HepG2 (cell line): Measurements from ENCODE around the gene COX4I1. TPM values are rescaled to one million over a fixed set of nuclear protein-coding genes. Genes with fewer than 3 reads are reported as not detected.

Experiments used
- CREM ChIP-seq, 2 experiments: sonication (generic) in 1 of 2; formaldehyde crosslinking in 1 of 2; IDR thresholded peaks; 2 replicates each; pipeline versions ENCODE4 v1.4.0 to v1.6.1; 2016 to 2020; ENCODE audit warnings: antibody characterized with exemption in 1 of 2, mild to moderate bottlenecking in 1 of 2, missing genetic modification reagents in 1 of 2
- FLYWCH1 ChIP-seq: sonication (generic); formaldehyde crosslinking; IDR thresholded peaks from 2 replicates; pipeline ENCODE4 v1.8.1; 2023; ENCODE audit warnings: mild to moderate bottlenecking, missing genetic modification reagents
- GRHL1 ChIP-seq: sonication (generic); formaldehyde crosslinking; conservative IDR thresholded peaks from 2 replicates; pipeline ENCODE4 v1.8.0; 2022; ENCODE audit warnings: missing genetic modification reagents
- LCORL ChIP-seq, 2 experiments: fragments of 450-650 bp in 1 of 2; sonication (generic) in 1 of 2; formaldehyde crosslinking in 1 of 2; IDR thresholded peaks; 2 replicates each; pipeline versions ENCODE4 v1.5.0 to v1.6.1; 2017 to 2020; ENCODE audit warnings: antibody characterized with exemption in 1 of 2, missing genetic modification reagents in 1 of 2
- NR1H2 ChIP-seq: sonication (generic); formaldehyde crosslinking; IDR thresholded peaks from 2 replicates; pipeline ENCODE4 v1.8.1; 2022; ENCODE audit warnings: low read depth, missing genetic modification reagents, borderline replicate concordance
- PHF20 ChIP-seq: sonication (generic); formaldehyde crosslinking; IDR thresholded peaks from 2 replicates; pipeline ENCODE4 v1.5.0; 2020; ENCODE audit warnings: mild to moderate bottlenecking, missing genetic modification reagents
- RXRA ChIP-seq: sonication (generic); formaldehyde crosslinking; IDR thresholded peaks from 2 replicates; pipeline ENCODE4 v1.5.1; 2020; ENCODE audit warnings: missing genetic modification reagents
- SAFB2 ChIP-seq: sonication (generic); formaldehyde crosslinking; IDR thresholded peaks from 2 replicates; pipeline ENCODE4 v1.5.1; 2020; ENCODE audit warnings: missing genetic modification reagents, low read depth, mild to moderate bottlenecking, borderline replicate concordance
- SALL1 ChIP-seq: sonication (generic); formaldehyde crosslinking; IDR thresholded peaks from 2 replicates; pipeline ENCODE4 v1.8.0; 2022; ENCODE audit warnings: mild to moderate bottlenecking, missing genetic modification reagents
- TCF7 ChIP-seq: sonication (generic); IDR thresholded peaks from 2 replicates; pipeline ENCODE4 v1.6.1; 2016; ENCODE audit warnings: antibody characterized with exemption, low read depth
- THAP7 ChIP-seq: sonication (generic); formaldehyde crosslinking; IDR thresholded peaks from 2 replicates; pipeline ENCODE4 v1.8.1; 2023; ENCODE audit warnings: mild to moderate bottlenecking, missing genetic modification reagents
- THAP9 ChIP-seq: sonication (generic); formaldehyde crosslinking; IDR thresholded peaks from 2 replicates; pipeline ENCODE4; 2020; ENCODE audit warnings: missing genetic modification reagents, mild to moderate bottlenecking, borderline replicate concordance
- ZBTB14 ChIP-seq: sonication (generic); formaldehyde crosslinking; IDR thresholded peaks from 2 replicates; pipeline ENCODE4 v1.4.0; 2020; ENCODE audit warnings: missing genetic modification reagents
- ZMYM2 ChIP-seq: sonication (generic); formaldehyde crosslinking; IDR thresholded peaks from 2 replicates; pipeline ENCODE4 v1.8.0; 2022; ENCODE audit warnings: mild to moderate bottlenecking, missing genetic modification reagents
- ZNF20 ChIP-seq: sonication (generic); formaldehyde crosslinking; IDR thresholded peaks from 2 replicates; pipeline ENCODE4 v1.4.0; 2020; ENCODE audit warnings: mild to moderate bottlenecking, moderate library complexity, missing genetic modification reagents
- ZNF224 ChIP-seq: sonication (generic); formaldehyde crosslinking; IDR thresholded peaks from 2 replicates; pipeline ENCODE4 v1.5.0; 2020; ENCODE audit warnings: mild to moderate bottlenecking, missing genetic modification reagents
- ZNF326 ChIP-seq: sonication (generic); formaldehyde crosslinking; IDR thresholded peaks from 2 replicates; pipeline ENCODE4 v1.4.0; 2020; ENCODE audit warnings: missing genetic modification reagents, borderline replicate concordance
- ZNF598 ChIP-seq: sonication (generic); formaldehyde crosslinking; IDR thresholded peaks from 2 replicates; pipeline ENCODE4 v1.5.1; 2020; ENCODE audit warnings: mild to moderate bottlenecking, missing genetic modification reagents, borderline replicate concordance
- ZNF616 ChIP-seq: sonication (generic); formaldehyde crosslinking; IDR thresholded peaks from 2 replicates; pipeline ENCODE4 v1.5.0; 2020; ENCODE audit warnings: low read depth, mild to moderate bottlenecking, missing genetic modification reagents
- polyA plus RNA-seq, 8 experiments: library from polyadenylated mRNA; depleted of rRNA in 3 of 8; stranded (reverse) in 7 of 8; unstranded in 1 of 8; fragments of >200 nt; fragmentation: Illumina TruSeq in 4 of 8; extraction: Trizol in 4 of 8; gene quantifications; 2 replicates each; pipeline versions ENCODE4 v1.2.1 to v1.2.3, GENCODE V29; 2011 to 2016; ENCODE audit warnings: low read depth in 4 of 8, missing spikeins in 1 of 8, mixed read lengths in 1 of 8; ENCODE audit not compliant: insufficient read depth in 1 of 8
- total RNA-seq, 5 experiments: library from RNA; depleted of rRNA; stranded (reverse); fragments of >200 nt; fragmentation: Illumina TruSeq; extraction: Trizol; gene quantifications; 2 replicates each; pipeline ENCODE4 v1.2.3, GENCODE V29; 2016; ENCODE audit warnings: low read depth in 1 of 5
- TF ChIP-seq, protein P1 (sequence below): sonication (generic); formaldehyde crosslinking; IDR thresholded peaks from 2 replicates; pipeline ENCODE4 v1.8.1; 2023; ENCODE audit warnings: mild to moderate bottlenecking, missing genetic modification reagents

Gene COX4I1
- total and polyA plus RNA-seq, 2 of the 13 experiments (the other 11 are each of a cell fraction or from before 2014, with no cell fraction given), result 658 to 902 TPM

DNA sequence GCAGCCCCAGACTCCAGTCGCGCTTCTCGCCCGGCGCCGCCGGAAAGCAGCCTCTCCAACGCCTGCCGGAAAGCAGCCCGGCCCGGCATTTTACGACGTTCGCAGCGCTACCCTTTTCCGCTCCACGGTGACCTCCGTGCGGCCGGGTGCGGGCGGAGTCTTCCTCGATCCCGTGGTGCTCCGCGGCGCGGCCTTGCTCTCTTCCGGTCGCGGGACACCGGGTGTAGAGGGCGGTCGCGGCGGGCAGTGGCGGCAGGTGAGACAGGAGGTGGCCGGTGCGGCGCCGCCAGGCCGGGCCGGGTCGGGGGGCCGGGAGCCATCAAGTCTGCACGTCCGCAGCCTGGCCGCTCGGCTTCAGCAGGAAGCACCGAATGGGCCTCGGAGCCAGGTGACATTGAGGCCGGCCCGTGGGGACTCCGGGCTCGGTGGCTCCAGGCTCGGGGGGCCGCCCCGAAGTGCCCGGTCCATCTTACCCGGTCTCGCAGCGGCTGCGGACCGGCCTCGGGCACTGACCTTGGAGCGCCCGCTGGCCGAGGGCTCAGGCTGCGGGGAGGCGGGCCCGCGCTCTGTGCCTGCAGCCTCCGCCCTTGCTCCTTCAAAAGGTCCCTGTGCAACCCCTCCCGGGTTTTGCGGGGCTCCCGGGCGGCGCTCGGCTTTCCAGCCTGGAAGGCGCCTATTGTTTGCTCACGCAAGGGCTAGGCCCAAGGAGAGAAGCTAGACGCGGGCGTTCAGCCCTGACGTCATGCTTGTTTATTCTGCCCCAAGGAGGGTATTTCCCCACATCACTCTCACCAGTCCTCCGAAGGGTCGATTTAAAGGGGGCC lies at the start of gene COX4I1, which contains the start of gene EMC8 (continued):
- no peak for TF ChIP-seq LCORL (IDR thresholded peaks at IDR 0.05)
- TF ChIP-seq LCORL (CRISPR knock-in tag; IDR thresholded peaks at IDR 0.05), result peak; percentile 67
- TF ChIP-seq THAP7 (CRISPR knock-in tag), result peak; percentile 98
- TF ChIP-seq PHF20, result peak; percentile 96
- peak; percentile 57 for TF ChIP-seq CREM (IDR thresholded peaks at IDR 0.05)
- no peak for TF ChIP-seq CREM (CRISPR knock-in tag; IDR thresholded peaks at IDR 0.05)
- peak; percentile 64; the same call in 1 of the 2 replicates for TF ChIP-seq ZNF598 (CRISPR knock-in tag)
- TF ChIP-seq ZNF224 (CRISPR knock-in tag), result no peak
- no peak for TF ChIP-seq GRHL1
- TF ChIP-seq ZNF20, result no peak
- TF ChIP-seq TCF7, result no peak
- TF ChIP-seq FLYWCH1, result no peak; the same call in 1 of the 2 replicates
- peak; percentile 57; the same call in 1 of the 2 replicates for TF ChIP-seq NR1H2
- no peak for TF ChIP-seq ZNF616
- TF ChIP-seq, protein P1, sequence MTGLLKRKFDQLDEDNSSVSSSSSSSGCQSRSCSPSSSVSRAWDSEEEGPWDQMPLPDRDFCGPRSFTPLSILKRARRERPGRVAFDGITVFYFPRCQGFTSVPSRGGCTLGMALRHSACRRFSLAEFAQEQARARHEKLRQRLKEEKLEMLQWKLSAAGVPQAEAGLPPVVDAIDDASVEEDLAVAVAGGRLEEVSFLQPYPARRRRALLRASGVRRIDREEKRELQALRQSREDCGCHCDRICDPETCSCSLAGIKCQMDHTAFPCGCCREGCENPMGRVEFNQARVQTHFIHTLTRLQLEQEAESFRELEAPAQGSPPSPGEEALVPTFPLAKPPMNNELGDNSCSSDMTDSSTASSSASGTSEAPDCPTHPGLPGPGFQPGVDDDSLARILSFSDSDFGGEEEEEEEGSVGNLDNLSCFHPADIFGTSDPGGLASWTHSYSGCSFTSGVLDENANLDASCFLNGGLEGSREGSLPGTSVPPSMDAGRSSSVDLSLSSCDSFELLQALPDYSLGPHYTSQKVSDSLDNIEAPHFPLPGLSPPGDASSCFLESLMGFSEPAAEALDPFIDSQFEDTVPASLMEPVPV (CRISPR knock-in tag), result peak; percentile 91
- TF ChIP-seq ZNF326 (CRISPR knock-in tag), result no peak
- TF ChIP-seq ZMYM2, result 0 out of 2 replicates have a peak, but pooled peaks have one; percentile 53
- TF ChIP-seq SAFB2 (CRISPR knock-in tag), result peak; percentile 80
- TF ChIP-seq ZBTB14 (CRISPR knock-in tag), result no peak
- TF ChIP-seq THAP9 (CRISPR knock-in tag), result peak; percentile 86
- peak; percentile 69 for TF ChIP-seq RXRA (CRISPR knock-in tag)
- peak; percentile 81; the same call in 1 of the 2 replicates for TF ChIP-seq SALL1 (CRISPR knock-in tag)
